ENCODE results near the gene ACBD4. TPM values are rescaled to one million over a fixed set of nuclear protein-coding genes. Genes with fewer than 3 reads are reported as not detected.

ACBD4 gene
- total RNA-seq, 1 donor from 2014 or later: 11.3 TPM

DNA sequence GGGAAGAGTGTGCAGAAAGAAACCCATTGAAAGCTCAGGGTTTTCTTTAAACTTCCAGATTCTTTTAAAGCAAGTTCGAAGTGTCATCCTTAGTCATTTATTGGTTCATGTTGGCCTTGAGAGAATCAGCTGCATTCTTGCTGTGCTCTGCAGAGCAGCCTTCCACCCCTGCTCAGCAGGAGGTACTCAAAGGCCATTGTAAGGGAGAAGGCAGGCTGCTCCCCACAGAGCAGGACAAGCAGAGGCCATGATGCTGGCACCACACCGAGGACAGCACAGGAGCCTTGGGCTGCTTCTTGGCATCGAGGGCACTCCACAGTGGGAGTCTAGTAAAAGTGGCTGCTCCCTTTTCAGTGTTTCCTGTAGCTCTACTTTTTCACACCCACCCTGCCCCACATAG, 44.8 kb upstream of the ACBD4 start:
- DNase-seq (ENCODE audit: low read depth): no peak
- TF ChIP-seq CTCF (conservative IDR thresholded peaks at IDR 0.05; ENCODE audit: low read depth, low read length): no peak
- H3K4me3 ChIP-seq (ENCODE audit: low read depth, low read length): no peak overlapping the region

- TF ChIP-seq CTCF (conservative IDR thresholded peaks at IDR 0.05; ENCODE audit: low read depth, low read length): no peak
- DNase-seq (ENCODE audit: low read depth): no peak
- no peak overlapping the region for H3K4me3 ChIP-seq (ENCODE audit: low read depth, low read length)
Measured at GRCh38 chr17:45091778-45092425, 43.6 kb upstream of the ACBD4 start.

GRCh38 chr17:45092911-45093430, 42.5 kb upstream of the ACBD4 start:
- no peak for TF ChIP-seq CTCF (conservative IDR thresholded peaks at IDR 0.05; ENCODE audit: low read depth, low read length)
- H3K4me3 ChIP-seq (ENCODE audit: low read depth, low read length): no peak overlapping the region
- peak; percentile 89 for DNase-seq (ENCODE audit: low read depth)

- H3K4me3 ChIP-seq (ENCODE audit: low read depth, low read length): no peak overlapping the region
- no peak for DNase-seq (ENCODE audit: low read depth)
- TF ChIP-seq CTCF (conservative IDR thresholded peaks at IDR 0.05; ENCODE audit: low read depth, low read length): no peak
Measured at GRCh38 chr17:45093444-45094110, 41.9 kb upstream of the ACBD4 start.

GRCh38 chr17:45096141-45096540, 39.3 kb upstream of the ACBD4 start:
- H3K4me3 ChIP-seq (ENCODE audit: low read depth, low read length): no peak overlapping the region
- TF ChIP-seq CTCF (conservative IDR thresholded peaks at IDR 0.05; ENCODE audit: low read depth, low read length): peak; percentile 82
- no peak for DNase-seq (ENCODE audit: low read depth)

DNA sequence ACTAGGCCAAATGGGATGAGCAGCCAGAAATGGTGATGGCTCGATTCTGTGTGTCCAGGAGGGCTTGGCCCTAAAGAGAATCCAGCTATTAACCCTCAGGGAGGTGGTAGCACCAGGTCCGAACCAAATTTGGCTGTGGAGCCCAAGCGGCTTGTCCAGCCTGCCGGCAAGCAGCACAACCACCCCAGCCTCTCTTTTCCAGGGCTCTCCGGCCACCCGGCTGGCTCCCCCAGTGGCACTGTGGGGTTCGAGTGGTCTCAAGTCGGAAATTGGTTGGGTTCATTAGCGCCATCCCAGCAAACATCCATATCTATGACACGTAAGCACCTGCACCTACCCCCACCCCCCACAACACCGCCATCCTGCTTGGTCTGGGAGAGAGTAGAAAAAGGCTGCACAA, 38.6 kb upstream of the ACBD4 start:
- no peak for TF ChIP-seq CTCF (conservative IDR thresholded peaks at IDR 0.05; ENCODE audit: low read depth, low read length)
- no peak overlapping the region for H3K4me3 ChIP-seq (ENCODE audit: low read depth, low read length)
- DNase-seq (ENCODE audit: low read depth): no peak

Measured in epithelial cell of proximal tubule (primary cell).